Epithelial cell of esophagus (primary cell): ENCODE results near the gene AK6.

Source experiments
- DNase-seq: peaks from one replicate; pipeline ENCODE4 v3.0.0; 2010; ENCODE audit warnings: low read depth
- H3K4me3 ChIP-seq: 2 replicates; pipeline ENCODE4 v1.5.1; 2011; ENCODE audit warnings: mild to moderate bottlenecking, low read length, control low read depth
- CTCF ChIP-seq: IDR thresholded peaks from 2 replicates; pipeline ENCODE4 v1.5.1; 2011; ENCODE audit warnings: low read depth, mild to moderate bottlenecking, low read length, control low read depth, inconsistent platforms; ENCODE audit not compliant: insufficient read depth; ENCODE audit errors: missing control alignments

Gene AK6

GRCh38 chr5:69364850-69365249 lies 4.5 kb downstream of the AK6 start:
- H3K4me3 ChIP-seq: no peak overlapping the region
- no peak for DNase-seq
- no peak for TF ChIP-seq CTCF

- no peak overlapping the region for H3K4me3 ChIP-seq
- TF ChIP-seq CTCF: peak; percentile 42
- peak; percentile 24 for DNase-seq
Measured at GRCh38 chr5:69364414-69364813, 4.9 kb downstream of the AK6 start.

GRCh38 chr5:69360442-69360841 lies 8.9 kb downstream of the AK6 start:
- H3K4me3 ChIP-seq: no peak overlapping the region
- TF ChIP-seq CTCF: no peak
- no peak for DNase-seq

DNA sequence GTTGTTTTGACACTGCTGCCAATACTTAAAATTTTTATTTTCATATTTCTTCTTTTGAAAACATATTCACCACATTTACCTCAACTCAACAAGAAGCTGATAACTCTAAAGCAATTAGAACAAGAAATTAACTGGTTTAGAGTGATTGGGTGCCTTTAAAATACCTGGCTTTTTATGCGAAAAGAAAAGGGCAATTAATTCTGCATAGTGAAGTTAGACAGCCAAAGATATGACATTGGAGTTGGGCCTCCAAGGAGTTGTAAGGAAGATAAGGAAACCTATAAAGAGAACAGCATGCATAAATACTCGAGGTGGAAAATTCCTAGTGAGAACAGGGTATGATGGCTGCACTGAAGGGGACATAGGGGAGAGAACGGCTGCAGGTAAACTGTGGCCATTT lies 9.6 kb downstream of the AK6 start:
- DNase-seq: no peak
- TF ChIP-seq CTCF: no peak
- no peak overlapping the region for H3K4me3 ChIP-seq

DNA sequence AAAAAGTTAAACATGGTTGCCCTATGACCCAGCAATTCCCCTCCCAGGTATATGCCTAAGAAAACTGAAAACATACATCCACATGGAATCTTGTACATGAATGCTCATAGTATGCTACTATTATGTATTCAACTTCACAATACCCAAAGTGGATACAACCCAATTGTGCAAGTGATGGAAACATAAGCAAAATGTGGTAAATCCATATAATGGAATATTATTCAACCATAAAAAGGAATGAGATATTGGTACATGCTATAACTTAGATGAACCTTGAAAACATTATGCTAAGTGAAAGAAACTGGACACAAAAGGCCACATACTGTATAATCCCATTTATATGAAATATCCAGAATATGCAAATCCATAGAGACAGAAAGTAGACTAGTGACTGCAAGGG lies 18.7 kb downstream of the AK6 start:
- TF ChIP-seq CTCF: no peak
- no peak overlapping the region for H3K4me3 ChIP-seq
- no peak for DNase-seq

GRCh38 chr5:69343083-69343482 lies 26.2 kb downstream of the AK6 start:
- TF ChIP-seq CTCF: no peak
- DNase-seq: no peak
- H3K4me3 ChIP-seq: no peak overlapping the region

- no peak for TF ChIP-seq CTCF
- peak; percentile 75 for DNase-seq
- H3K4me3 ChIP-seq: no peak overlapping the region
Measured at GRCh38 chr5:69341520-69342161, 27.7 kb downstream of the AK6 start.
